ENCODE data around the gene SOCS2.
"Not testable (repeated sequence)": the region's sequence is repeated elsewhere in the genome, so short reads cannot be mapped to it uniquely, and the experiment has no call there.

The SOCS2 gene

GRCh38 chr12:93593843-93594242, 21.4 kb downstream of the SOCS2 start:
- no peak for DNase-seq (ENCODE audit: low read depth)

GRCh38 chr12:93594766-93595311, 22.4 kb downstream of the SOCS2 start:
- DNase-seq (ENCODE audit: low read depth): no peak

GRCh38 chr12:93595351-93595750, 22.9 kb downstream of the SOCS2 start:
- no peak for DNase-seq (ENCODE audit: low read depth)

- DNase-seq (ENCODE audit: low read depth): no peak
Observed at GRCh38 chr12:93597608-93598007, 25.1 kb downstream of the SOCS2 start.

GRCh38 chr12:93599192-93599591, 26.7 kb downstream of the SOCS2 start:
- no peak for DNase-seq (ENCODE audit: low read depth)

GRCh38 chr12:93601591-93601990, 29.1 kb downstream of the SOCS2 start:
- no peak for DNase-seq (ENCODE audit: low read depth)

- DNase-seq (ENCODE audit: low read depth): no peak
Observed at GRCh38 chr12:93602897-93603668, 30.6 kb downstream of the SOCS2 start.

- no peak for DNase-seq (ENCODE audit: low read depth)
Observed at GRCh38 chr12:93603762-93604161, 31.3 kb downstream of the SOCS2 start.

- no peak for DNase-seq (ENCODE audit: low read depth)
Observed at GRCh38 chr12:93608313-93608712, 35.8 kb downstream of the SOCS2 start.

GRCh38 chr12:93609281-93610192, 37.1 kb downstream of the SOCS2 start:
- no peak for DNase-seq (ENCODE audit: low read depth)

- no peak for DNase-seq (ENCODE audit: low read depth)
Observed at GRCh38 chr12:93612776-93613175, 40.3 kb downstream of the SOCS2 start.

GRCh38 chr12:93614917-93615596, 42.6 kb downstream of the SOCS2 start:
- no peak for DNase-seq (ENCODE audit: low read depth)

GRCh38 chr12:93616584-93617101, 44.2 kb downstream of the SOCS2 start:
- DNase-seq (ENCODE audit: low read depth): no peak

GRCh38 chr12:93618891-93619410, 46.5 kb downstream of the SOCS2 start:
- no peak for DNase-seq (ENCODE audit: low read depth)

GRCh38 chr12:93621986-93622385, 49.5 kb downstream of the SOCS2 start:
- DNase-seq (ENCODE audit: low read depth): no peak

GRCh38 chr12:93622485-93622884, 50.0 kb downstream of the SOCS2 start:
- peak; percentile 73 for DNase-seq (ENCODE audit: low read depth)

- peak; percentile 92 for DNase-seq (ENCODE audit: low read depth)
Observed at GRCh38 chr12:93624595-93625294, 52.3 kb downstream of the SOCS2 start.

GRCh38 chr12:93625295-93625645, 52.8 kb downstream of the SOCS2 start:
- DNase-seq (ENCODE audit: low read depth): not testable (repeated sequence)

- no peak for DNase-seq (ENCODE audit: low read depth)
Observed at GRCh38 chr12:93626160-93626559, 53.7 kb downstream of the SOCS2 start.

All from GM04504 (cell line).